AG10803 (cell line): ENCODE results near the gene MAPRE2.
A peak's percentile ranks its signal among the peaks of the same experiment; 100 is the strongest.

Experiments used
- DNase-seq: peaks from one replicate; pipeline ENCODE4 v3.0.0; 2010; ENCODE audit warnings: low read depth
- H3K4me3 ChIP-seq: 2 replicates; pipeline ENCODE4 v1.5.1; 2011; ENCODE audit warnings: mild to moderate bottlenecking, low read length, control low read depth
- CTCF ChIP-seq: conservative IDR thresholded peaks from 2 replicates; pipeline ENCODE4 v1.5.1; 2011; ENCODE audit warnings: mild to moderate bottlenecking, low read length, control low read depth, inconsistent platforms

The MAPRE2 gene

GRCh38 chr18:35089382-35089781 lies 48.2 kb downstream of the MAPRE2 start:
- peak; percentile 29 for DNase-seq
- no peak for TF ChIP-seq CTCF

GRCh38 chr18:35089891-35090550 lies 48.8 kb downstream of the MAPRE2 start:
- TF ChIP-seq CTCF, result no peak
- no peak overlapping the region for H3K4me3 ChIP-seq
- DNase-seq, result peak; percentile 40

More at GRCh38 chr18:35089382-35089781, 48.2 kb downstream of the MAPRE2 start:
- no peak overlapping the region for H3K4me3 ChIP-seq

GRCh38 chr18:35091841-35092240 lies 50.6 kb downstream of the MAPRE2 start:
- no peak for DNase-seq
- H3K4me3 ChIP-seq, result no peak overlapping the region
- TF ChIP-seq CTCF, result no peak

GRCh38 chr18:35095983-35096676 lies 54.9 kb downstream of the MAPRE2 start:
- H3K4me3 ChIP-seq, result no peak overlapping the region
- no peak for TF ChIP-seq CTCF
- no peak for DNase-seq

GRCh38 chr18:35096677-35097011 lies 55.4 kb downstream of the MAPRE2 start:
- no peak for DNase-seq
- no peak for TF ChIP-seq CTCF
- H3K4me3 ChIP-seq, result no peak overlapping the region

- DNase-seq, result no peak
- H3K4me3 ChIP-seq, result no peak overlapping the region
- no peak for TF ChIP-seq CTCF
Measured at GRCh38 chr18:35097195-35097594, 56.0 kb downstream of the MAPRE2 start.

GRCh38 chr18:35097763-35098162 lies 56.5 kb downstream of the MAPRE2 start:
- H3K4me3 ChIP-seq, result no peak overlapping the region
- DNase-seq, result no peak
- TF ChIP-seq CTCF, result no peak
